Esophagus muscularis mucosa (tissue), 3 donors: ENCODE data around the gene CNTN3.

Experiments used
- POLR2A ChIP-seq: fragments of 450-650 bp; IDR thresholded peaks from one replicate; pipeline ENCODE4 v1.6.1; 2017; ENCODE audit warnings: antibody characterized with exemption, moderate library complexity, mild to moderate bottlenecking, low read depth
- POLR2AphosphoS5 ChIP-seq, 2 donors: sonication (generic); formaldehyde crosslinking; IDR thresholded peaks; one replicate each; pipeline ENCODE4 v1.6.1; 2017; ENCODE audit warnings: antibody characterized with exemption in 2 of 2
- TF ChIP-seq, protein P1 (sequence below), 3 experiments: fragments of 200-600 bp in 2 of 3; fragments of 450-650 bp in 1 of 3; sonication (generic) in 2 of 3; IDR thresholded peaks; one replicate each; pipeline ENCODE4 v1.5.1; 2017 to 2019; ENCODE audit warnings: antibody characterized with exemption in 3 of 3, mild to moderate bottlenecking in 2 of 3, moderate library complexity in 1 of 3

DNA sequence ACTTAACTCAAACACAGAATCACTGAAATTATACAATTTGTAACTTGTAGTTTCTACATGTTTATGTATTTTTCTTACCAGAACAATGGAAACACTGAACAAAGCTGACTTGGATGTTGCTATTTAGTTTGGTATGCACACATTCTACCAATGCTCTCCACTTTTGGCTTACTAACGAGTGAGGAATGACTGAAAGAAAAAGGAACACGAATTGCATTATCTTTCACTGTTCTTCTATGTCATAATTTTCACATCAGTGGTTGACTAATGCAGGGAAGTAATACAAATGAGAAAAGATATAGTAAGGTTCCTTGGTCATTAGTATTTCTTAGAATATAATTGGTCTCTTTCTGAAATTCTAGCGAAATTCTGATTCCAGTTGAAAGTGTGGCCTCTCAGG, 9.8 kb upstream of the CNTN3 start:
- TF ChIP-seq POLR2A (no peak), POLR2AphosphoS5 (IDR thresholded peaks at IDR 0.05) (no peak)
- TF ChIP-seq, protein P1, sequence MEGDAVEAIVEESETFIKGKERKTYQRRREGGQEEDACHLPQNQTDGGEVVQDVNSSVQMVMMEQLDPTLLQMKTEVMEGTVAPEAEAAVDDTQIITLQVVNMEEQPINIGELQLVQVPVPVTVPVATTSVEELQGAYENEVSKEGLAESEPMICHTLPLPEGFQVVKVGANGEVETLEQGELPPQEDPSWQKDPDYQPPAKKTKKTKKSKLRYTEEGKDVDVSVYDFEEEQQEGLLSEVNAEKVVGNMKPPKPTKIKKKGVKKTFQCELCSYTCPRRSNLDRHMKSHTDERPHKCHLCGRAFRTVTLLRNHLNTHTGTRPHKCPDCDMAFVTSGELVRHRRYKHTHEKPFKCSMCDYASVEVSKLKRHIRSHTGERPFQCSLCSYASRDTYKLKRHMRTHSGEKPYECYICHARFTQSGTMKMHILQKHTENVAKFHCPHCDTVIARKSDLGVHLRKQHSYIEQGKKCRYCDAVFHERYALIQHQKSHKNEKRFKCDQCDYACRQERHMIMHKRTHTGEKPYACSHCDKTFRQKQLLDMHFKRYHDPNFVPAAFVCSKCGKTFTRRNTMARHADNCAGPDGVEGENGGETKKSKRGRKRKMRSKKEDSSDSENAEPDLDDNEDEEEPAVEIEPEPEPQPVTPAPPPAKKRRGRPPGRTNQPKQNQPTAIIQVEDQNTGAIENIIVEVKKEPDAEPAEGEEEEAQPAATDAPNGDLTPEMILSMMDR (IDR thresholded peaks at IDR 0.05) = no peak
